Loucy (cell line): ENCODE results near the gene CARD9.

Source experiments
- EZH2phosphoT487 ChIP-seq: fragments of 200-600 bp; IDR thresholded peaks from 2 replicates; pipeline ENCODE4 v1.6.1; 2018; ENCODE audit warnings: antibody characterized with exemption, mild to moderate bottlenecking, moderate library complexity, borderline replicate concordance
- TF ChIP-seq, protein P1 (sequence below): fragments of 200-600 bp; sonication (generic); conservative IDR thresholded peaks from 2 replicates; pipeline ENCODE4 v1.5.1; 2014; ENCODE audit warnings: mild to moderate bottlenecking, antibody characterized with exemption, low read length

DNA sequence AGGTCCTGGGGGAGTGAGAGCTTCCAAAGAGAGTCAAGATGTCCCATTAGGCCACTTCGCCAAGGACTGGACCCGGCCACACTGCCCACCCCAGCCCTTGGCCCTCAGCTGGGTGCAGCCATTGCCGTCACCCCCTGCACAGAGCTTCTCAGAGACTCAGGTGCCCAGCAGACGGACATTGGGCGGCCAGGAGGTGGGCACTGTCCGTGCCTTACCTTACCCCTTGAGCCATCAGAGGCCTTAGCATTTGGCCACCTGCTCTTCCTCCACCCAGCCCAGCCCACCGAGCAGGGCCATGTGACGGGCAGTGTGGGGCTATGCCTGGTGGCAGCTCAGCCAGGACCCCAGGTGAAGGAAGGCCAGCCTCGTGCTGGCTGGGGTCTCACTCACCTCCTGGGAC lies 6.6 kb downstream of the CARD9 start:
- TF ChIP-seq, protein P1, sequence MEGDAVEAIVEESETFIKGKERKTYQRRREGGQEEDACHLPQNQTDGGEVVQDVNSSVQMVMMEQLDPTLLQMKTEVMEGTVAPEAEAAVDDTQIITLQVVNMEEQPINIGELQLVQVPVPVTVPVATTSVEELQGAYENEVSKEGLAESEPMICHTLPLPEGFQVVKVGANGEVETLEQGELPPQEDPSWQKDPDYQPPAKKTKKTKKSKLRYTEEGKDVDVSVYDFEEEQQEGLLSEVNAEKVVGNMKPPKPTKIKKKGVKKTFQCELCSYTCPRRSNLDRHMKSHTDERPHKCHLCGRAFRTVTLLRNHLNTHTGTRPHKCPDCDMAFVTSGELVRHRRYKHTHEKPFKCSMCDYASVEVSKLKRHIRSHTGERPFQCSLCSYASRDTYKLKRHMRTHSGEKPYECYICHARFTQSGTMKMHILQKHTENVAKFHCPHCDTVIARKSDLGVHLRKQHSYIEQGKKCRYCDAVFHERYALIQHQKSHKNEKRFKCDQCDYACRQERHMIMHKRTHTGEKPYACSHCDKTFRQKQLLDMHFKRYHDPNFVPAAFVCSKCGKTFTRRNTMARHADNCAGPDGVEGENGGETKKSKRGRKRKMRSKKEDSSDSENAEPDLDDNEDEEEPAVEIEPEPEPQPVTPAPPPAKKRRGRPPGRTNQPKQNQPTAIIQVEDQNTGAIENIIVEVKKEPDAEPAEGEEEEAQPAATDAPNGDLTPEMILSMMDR: no peak
- TF ChIP-seq EZH2phosphoT487: no peak
